Large intestine (tissue), 3 donors: ENCODE measurements around the gene SPATS2. TPM values are rescaled to one million over a fixed set of nuclear protein-coding genes. Genes with fewer than 3 reads are reported as not detected.
A peak's percentile ranks its signal among the peaks of the same experiment; 100 is the strongest.

Experiments
- DNase-seq, 2 donors: peaks; one replicate each; pipeline versions ENCODE4 v3.0.0 to v3.0.0-alpha.2; 2013
- H3K27ac ChIP-seq: one replicate; pipeline ENCODE4 v1.5.1; 2013; ENCODE audit warnings: low read length
- H3K27me3 ChIP-seq: 2 replicates; pipeline ENCODE4 v1.6.1; 2013; ENCODE audit warnings: low read length; ENCODE audit not compliant: control insufficient read depth, insufficient read depth
- H3K36me3 ChIP-seq: 2 replicates; pipeline ENCODE4 v1.6.1; 2013; ENCODE audit warnings: low read length; ENCODE audit not compliant: control insufficient read depth, insufficient read depth
- H3K4me1 ChIP-seq: one replicate; pipeline ENCODE4 v1.6.1; 2013; ENCODE audit warnings: low read length; ENCODE audit not compliant: control insufficient read depth, insufficient read depth
- H3K4me3 ChIP-seq: one replicate; pipeline ENCODE4 v1.5.1; 2013; ENCODE audit warnings: low read length
- H3K9me3 ChIP-seq: one replicate; pipeline ENCODE4 v1.6.1; 2013; ENCODE audit warnings: mild to moderate bottlenecking, low read depth, low read length, moderate library complexity; ENCODE audit not compliant: control insufficient read depth
- WGBS: methylation state at CpG from one replicate; pipeline ENCODE4 v1.1.5; 2013; ENCODE audit warnings: low lambda C conversion rate; ENCODE audit not compliant: insufficient coverage; 5-methylcytosine and 5-hydroxymethylcytosine counted together
- polyA plus RNA-seq: library from polyadenylated mRNA; unstranded; fragments of 120-200 nt; gene quantifications from one replicate; pipeline ENCODE4 v1.2.1, GENCODE V29; 2013

SPATS2 gene
- polyA plus RNA-seq, 1 donor = 22.7 TPM

DNA sequence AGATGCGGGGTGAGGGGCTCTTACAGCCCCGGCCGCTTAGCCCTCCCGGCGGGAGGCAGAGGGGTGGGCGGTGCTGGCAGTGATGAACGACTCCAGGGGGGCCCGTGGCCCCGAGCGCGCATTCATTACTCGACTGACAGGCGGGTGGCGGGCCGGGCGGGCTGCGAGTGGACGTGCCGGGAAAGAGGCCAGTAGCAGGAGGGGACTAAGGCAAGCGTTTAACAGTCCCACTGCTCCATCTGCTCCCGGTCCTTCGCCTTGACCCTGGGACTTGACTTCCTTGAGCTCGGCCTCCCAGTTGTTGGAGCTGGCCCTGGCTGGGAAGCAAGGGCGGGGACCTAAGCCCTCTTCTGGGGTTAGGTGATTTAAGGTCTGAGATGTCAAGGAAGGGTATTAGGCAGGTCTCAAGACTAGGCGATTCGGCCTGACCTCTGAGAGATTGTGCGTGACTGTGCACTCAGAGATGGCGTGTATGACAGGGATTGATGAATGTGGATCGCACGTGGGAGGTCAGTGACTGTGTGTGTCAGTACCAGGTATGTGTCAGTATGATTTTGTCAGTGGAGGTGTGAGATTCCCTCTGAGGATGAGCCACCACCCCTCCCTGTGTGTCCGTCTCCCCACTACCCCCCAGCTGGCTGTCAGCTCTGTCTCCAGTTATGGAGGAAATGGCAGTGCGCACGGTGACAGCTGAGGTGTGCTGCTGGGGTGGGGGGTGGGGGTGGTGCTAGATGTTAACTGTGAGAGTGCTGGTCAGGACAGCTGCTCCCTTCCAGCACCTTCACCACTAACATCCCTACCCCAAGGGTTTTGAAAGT is 24.1 kb upstream of the SPATS2 start:
- no CpG with 5 or more reads among the region's 33 CpGs for WGBS
- H3K9me3 ChIP-seq = peaks cover 22% of the 10 kb centered on the region
- H3K27me3 ChIP-seq = peaks cover 99% of the 10 kb centered on the region
- peak in 1 of 2 donors; percentile 9 for DNase-seq
- H3K27ac ChIP-seq = no peak overlapping the region
- H3K4me3 ChIP-seq = peak overlapping the region; percentile 19
- H3K4me1 ChIP-seq = peaks cover 55% of the 10 kb centered on the region
- H3K36me3 ChIP-seq = no peaks in the 10 kb centered on the region

GRCh38 chr12:49344486-49345050 is 22.7 kb upstream of the SPATS2 start:
- H3K27me3 ChIP-seq = peaks cover 86% of the 10 kb centered on the region
- no peak overlapping the region for H3K27ac ChIP-seq
- peaks cover 62% of the 10 kb centered on the region for H3K4me1 ChIP-seq
- WGBS = no CpG with 5 or more reads among the region's 15 CpGs
- DNase-seq = no peak
- no peaks in the 10 kb centered on the region for H3K36me3 ChIP-seq
- peaks cover 22% of the 10 kb centered on the region for H3K9me3 ChIP-seq
- no peak overlapping the region for H3K4me3 ChIP-seq

- Histone ChIP-seq H3K9me3 (peaks cover 22% of the 10 kb centered on the region), H3K4me1 (peaks cover 58% of the 10 kb centered on the region), H3K27ac (no peak overlapping the region), H3K36me3 (no peaks in the 10 kb centered on the region), H3K4me3 (peak overlapping the region; percentile 14), H3K27me3 (peaks cover 79% of the 10 kb centered on the region)
- WGBS = no CpG with 5 or more reads among the region's 70 CpGs
- DNase-seq = peak in 1 of 2 donors; percentile 30
These were observed 22.0 kb upstream of the SPATS2 start for GRCh38 chr12:49345051-49345824.

GRCh38 chr12:49345825-49346658 is 21.2 kb upstream of the SPATS2 start:
- DNase-seq = peak in 1 of 2 donors; percentile 26

GRCh38 chr12:49346659-49347310 is 20.5 kb upstream of the SPATS2 start, which contains the start of gene DNAJC22:
Gene DNAJC22 (plus strand): TSS chr12:49346888. CDS start chr12:49348873, 1,985 bp downstream.
- peaks cover 22% of the 10 kb centered on the region for H3K9me3 ChIP-seq
- peak in 1 of 2 donors; percentile 46 for DNase-seq
- H3K4me1 ChIP-seq = peaks cover 58% of the 10 kb centered on the region
- H3K36me3 ChIP-seq = peaks cover 4% of the 10 kb centered on the region
- peak within 1 kb of the TSS; percentile 59 for H3K4me3 ChIP-seq
- H3K27ac ChIP-seq = no peak within 1 kb of the TSS
- H3K27me3 ChIP-seq = peaks cover 64% of the 10 kb centered on the region
- WGBS = no CpG with 5 or more reads among the region's 47 CpGs

More at GRCh38 chr12:49345825-49346658, 21.2 kb upstream of the SPATS2 start:
- Histone ChIP-seq H3K27me3 (peaks cover 71% of the 10 kb centered on the region), H3K27ac (no peak overlapping the region), H3K4me3 (peak overlapping the region; percentile 14), H3K9me3 (peaks cover 22% of the 10 kb centered on the region), H3K4me1 (peaks cover 58% of the 10 kb centered on the region), H3K36me3 (peaks cover under 1% of the 10 kb centered on the region)
- WGBS = 20% methylated on average over 6 of the region's 61 CpGs

- Histone ChIP-seq H3K27me3 (peaks cover 56% of the 10 kb centered on the region), H3K36me3 (peaks cover 4% of the 10 kb centered on the region), H3K4me3 (peak overlapping the region; percentile 59), H3K27ac (peak overlapping the region; percentile 60), H3K9me3 (peaks cover 18% of the 10 kb centered on the region), H3K4me1 (peaks cover 57% of the 10 kb centered on the region)
- WGBS = no CpG with 5 or more reads among the region's 37 CpGs
- peak; percentile 92 to 95 for DNase-seq
These were observed 19.7 kb upstream of the SPATS2 start for GRCh38 chr12:49347311-49348193.

DNA sequence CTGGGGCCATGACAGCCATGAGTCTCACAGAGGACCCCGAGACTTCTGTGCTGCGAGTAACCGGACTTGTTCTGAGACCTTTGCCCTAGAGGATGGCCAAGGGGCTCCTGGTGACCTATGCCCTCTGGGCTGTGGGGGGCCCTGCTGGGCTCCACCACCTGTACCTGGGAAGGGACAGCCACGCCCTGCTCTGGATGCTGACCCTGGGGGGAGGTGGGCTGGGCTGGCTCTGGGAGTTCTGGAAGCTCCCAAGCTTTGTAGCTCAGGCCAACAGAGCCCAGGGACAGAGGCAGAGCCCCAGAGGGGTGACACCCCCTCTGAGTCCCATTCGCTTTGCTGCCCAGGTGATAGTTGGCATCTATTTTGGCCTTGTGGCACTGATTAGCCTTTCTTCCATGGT is 18.5 kb upstream of the SPATS2 start:
- Histone ChIP-seq H3K27ac (peak overlapping the region; percentile 60), H3K4me1 (peaks cover 45% of the 10 kb centered on the region), H3K4me3 (peak overlapping the region; percentile 59), H3K36me3 (peaks cover 4% of the 10 kb centered on the region), H3K9me3 (peaks cover 14% of the 10 kb centered on the region), H3K27me3 (peaks cover 44% of the 10 kb centered on the region)
- peak in 1 of 2 donors; percentile 28 for DNase-seq
- WGBS = no CpG with 5 or more reads among the region's 5 CpGs

GRCh38 chr12:49349266-49349665 is 18.0 kb upstream of the SPATS2 start:
- H3K27me3 ChIP-seq = peaks cover 39% of the 10 kb centered on the region
- no peak overlapping the region for H3K27ac ChIP-seq
- H3K4me1 ChIP-seq = peaks cover 41% of the 10 kb centered on the region
- H3K9me3 ChIP-seq = peaks cover 14% of the 10 kb centered on the region
- whole genome bisulfite sequencing = no CpG with 5 or more reads among the region's 11 CpGs
- peaks cover 4% of the 10 kb centered on the region for H3K36me3 ChIP-seq
- peak overlapping the region; percentile 59 for H3K4me3 ChIP-seq
- no peak for DNase-seq

DNA sequence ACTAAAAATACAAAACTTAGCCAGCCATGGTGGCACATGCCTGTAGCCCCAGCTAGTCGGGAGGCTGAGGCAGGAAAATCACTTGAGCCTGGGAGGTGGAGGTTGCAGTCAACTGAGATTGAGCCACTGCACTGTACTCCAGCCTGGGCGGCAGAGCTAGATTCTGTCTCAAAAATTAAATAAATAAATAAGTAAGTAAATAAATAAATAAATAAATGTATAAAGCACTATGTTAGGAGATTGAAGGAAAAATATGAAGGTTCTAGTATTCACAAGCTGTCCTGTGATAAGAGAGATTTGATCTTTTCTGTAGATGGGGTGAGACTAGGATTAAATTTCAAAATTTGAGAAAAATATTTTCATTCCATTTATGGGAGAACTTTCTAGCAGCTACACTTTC is 14.9 kb upstream of the SPATS2 start:
- Histone ChIP-seq H3K4me1 (peaks cover 18% of the 10 kb centered on the region), H3K27ac (no peak overlapping the region), H3K36me3 (peaks cover 4% of the 10 kb centered on the region), H3K27me3 (peaks cover 9% of the 10 kb centered on the region), H3K9me3 (no peaks in the 10 kb centered on the region), H3K4me3 (no peak overlapping the region)
- DNase-seq = no peak
- 100% methylated on average over 1 of the region's 2 CpGs for WGBS
